Endothelial cell of umbilical vein (primary cell): ENCODE measurements around the gene NAA20.

ENCODE experiments used
- CTCF ChIP-seq, 2 donors: IDR thresholded peaks; 1 replicate in 1 of 2; 2 replicates in 1 of 2; pipeline ENCODE4 v1.5.1; 2011; ENCODE audit warnings: low read length in 2 of 2, mild to moderate bottlenecking in 2 of 2, moderate library complexity in 2 of 2, control low read depth in 1 of 2, inconsistent platforms in 1 of 2, low read depth in 1 of 2; ENCODE audit not compliant: insufficient read depth in 1 of 2; ENCODE audit errors: extremely low read depth in 1 of 2
- FOS ChIP-seq: IDR thresholded peaks from 2 replicates; pipeline ENCODE4 v1.6.1; 2011; ENCODE audit warnings: mild to moderate bottlenecking, low read length, moderate library complexity, borderline replicate concordance; ENCODE audit not compliant: insufficient read depth
- JUN ChIP-seq: IDR thresholded peaks from 2 replicates; pipeline ENCODE4 v1.6.1; 2011; ENCODE audit warnings: borderline replicate concordance, low read depth; ENCODE audit not compliant: insufficient read length, insufficient read depth
- MAX ChIP-seq: IDR thresholded peaks from 2 replicates; pipeline ENCODE4 v1.6.1; 2011; ENCODE audit not compliant: insufficient read depth, insufficient read length
- POLR2A ChIP-seq: IDR thresholded peaks from 2 replicates; pipeline ENCODE4 v1.6.1; 2012; ENCODE audit warnings: low read depth, mild to moderate bottlenecking, control low read depth, low read length
- POLR2AphosphoS5 ChIP-seq: IDR thresholded peaks from 2 replicates; pipeline ENCODE4 v1.6.1; 2012; ENCODE audit warnings: low read depth, mild to moderate bottlenecking, control low read depth, low read length, moderate library complexity; ENCODE audit not compliant: insufficient read depth

- no peak for TF ChIP-seq CTCF (IDR thresholded peaks at IDR 0.05; ENCODE audit: extremely low read depth in 1 of 2, insufficient read depth in 1 of 2, low read depth in 1 of 2, low read length in 2 of 2)
- no peak for TF ChIP-seq POLR2AphosphoS5
- no peak for TF ChIP-seq MAX
- no peak for TF ChIP-seq FOS
- no peak for TF ChIP-seq POLR2A
- no peak for TF ChIP-seq JUN
Measured at GRCh38 chr20:19975901-19976300, 41.3 kb upstream of the NAA20 start.
